Stimulated activated CD8-positive, alpha-beta memory T cell treated with anti-CD3 and anti-CD28 coated beads, Interleukin-15, amount 100 ng/mL, for 24 hours (primary cell): ENCODE data around the gene LRRIQ3.

ENCODE experiments used
- DNase-seq: peaks from one replicate; pipeline ENCODE4 v3.0.0-alpha.2; 2020; ENCODE audit warnings: low read depth

Gene LRRIQ3

GRCh38 chr1:74107394-74107793 is 90.6 kb downstream of the LRRIQ3 start:
- no peak for DNase-seq

GRCh38 chr1:74091371-74091770 is 106.6 kb downstream of the LRRIQ3 start:
- no peak for DNase-seq

- no peak for DNase-seq
These were observed 114.8 kb downstream of the LRRIQ3 start for GRCh38 chr1:74083128-74083527.

GRCh38 chr1:74065081-74065480 is 132.9 kb downstream of the LRRIQ3 start:
- DNase-seq = no peak

GRCh38 chr1:74057719-74058118 is 140.3 kb downstream of the LRRIQ3 start:
- DNase-seq = no peak

GRCh38 chr1:74053407-74053806 is 144.6 kb downstream of the LRRIQ3 start:
- DNase-seq = no peak

- DNase-seq = no peak
These were observed 147.6 kb downstream of the LRRIQ3 start for GRCh38 chr1:74050386-74050785.

- DNase-seq = no peak
These were observed 159.9 kb downstream of the LRRIQ3 start for GRCh38 chr1:74038042-74038441.

- DNase-seq = no peak
These were observed 185.4 kb downstream of the LRRIQ3 start for GRCh38 chr1:74012583-74012982.

- DNase-seq = no peak
These were observed 186.2 kb downstream of the LRRIQ3 start for GRCh38 chr1:74011736-74012135.

GRCh38 chr1:74010206-74010605 is 187.8 kb downstream of the LRRIQ3 start:
- no peak for DNase-seq

GRCh38 chr1:74005533-74005932 is 192.4 kb downstream of the LRRIQ3 start:
- no peak for DNase-seq

GRCh38 chr1:74003806-74004205 is 194.2 kb downstream of the LRRIQ3 start:
- no peak for DNase-seq

GRCh38 chr1:73998348-73998959 is 199.5 kb downstream of the LRRIQ3 start:
- no peak for DNase-seq

- DNase-seq = no peak
These were observed 217.5 kb downstream of the LRRIQ3 start for GRCh38 chr1:73980324-73981040.

GRCh38 chr1:73979684-73980083 is 218.3 kb downstream of the LRRIQ3 start:
- no peak for DNase-seq

GRCh38 chr1:73978964-73979363 is 219.0 kb downstream of the LRRIQ3 start:
- DNase-seq = no peak
